GM13976 (cell line): ENCODE measurements around the gene SC5D.

Experiments
- DNase-seq: peaks from one replicate; pipeline ENCODE4 v3.0.0; 2012; ENCODE audit warnings: low spot score
- CTCF ChIP-seq: IDR thresholded peaks from 2 replicates; pipeline ENCODE4 v1.5.1; 2012; ENCODE audit warnings: borderline replicate concordance, mild to moderate bottlenecking; ENCODE audit not compliant: insufficient read depth; ENCODE audit errors: extremely low read depth, missing control alignments, control extremely low read depth
- in situ Hi-C: fragments of 300-500 bp; cut with MboI; formaldehyde crosslinking; loops from one replicate; pipeline ENCODE4 v1.12.0; 2022; ENCODE audit warnings: low sequenced_read_pairs, mixed read lengths, inconsistent platforms; ENCODE audit not compliant: unreplicated experiment

The SC5D gene

GRCh38 chr11:121349790-121350189, 57.2 kb downstream of the SC5D start:
- no peak for TF ChIP-seq CTCF
- in situ Hi-C loops = no loop called here
- DNase-seq = no peak

- DNase-seq = no peak
- in situ Hi-C loops = no loop called here
- TF ChIP-seq CTCF = no peak
Observed at GRCh38 chr11:121350314-121351082, 57.9 kb downstream of the SC5D start.

GRCh38 chr11:121351083-121351630, 58.6 kb downstream of the SC5D start:
- TF ChIP-seq CTCF = no peak
- no peak for DNase-seq
- in situ Hi-C loops = no loop called here

GRCh38 chr11:121352251-121352891, 59.8 kb downstream of the SC5D start:
- in situ Hi-C loops = no loop called here
- no peak for TF ChIP-seq CTCF
- DNase-seq = no peak

GRCh38 chr11:121354192-121354591, 61.6 kb downstream of the SC5D start:
- DNase-seq = no peak
- TF ChIP-seq CTCF = no peak
- in situ Hi-C loops = no loop called here

GRCh38 chr11:121356357-121356756, 63.8 kb downstream of the SC5D start:
- no peak for DNase-seq
- in situ Hi-C loops = no loop called here
- no peak for TF ChIP-seq CTCF
